Uterus (tissue), 2 donors: ENCODE results near the gene FOXP4.

ENCODE experiments used
- CTCF ChIP-seq, 4 experiments: fragments of 200-600 bp in 2 of 4; fragments of 450-650 bp in 2 of 4; sonication (generic) in 2 of 4; IDR thresholded peaks; one replicate each; pipeline ENCODE4 v1.5.1; 2016 to 2019; ENCODE audit warnings: antibody characterized with exemption in 4 of 4, mild to moderate bottlenecking in 2 of 4, moderate library complexity in 1 of 4
- POLR2A ChIP-seq, 2 donors: fragments of 450-650 bp; IDR thresholded peaks; one replicate each; pipeline ENCODE4 v1.6.1; 2016; ENCODE audit warnings: antibody characterized with exemption in 2 of 2, mild to moderate bottlenecking in 1 of 2, moderate library complexity in 1 of 2

GRCh38 chr6:41625442-41625841 lies 79.3 kb downstream of the FOXP4 start:
- no peak for TF ChIP-seq CTCF (IDR thresholded peaks at IDR 0.05)
- TF ChIP-seq POLR2A (IDR thresholded peaks at IDR 0.05) = no peak
